Esophagus muscularis mucosa (tissue), 3 donors: ENCODE results near the gene ENPP4.

Experiments used
- CTCF ChIP-seq, 3 experiments: fragments of 200-600 bp in 2 of 3; fragments of 450-650 bp in 1 of 3; sonication (generic) in 2 of 3; IDR thresholded peaks; one replicate each; pipeline ENCODE4 v1.5.1; 2017 to 2019; ENCODE audit warnings: antibody characterized with exemption in 3 of 3, mild to moderate bottlenecking in 2 of 3, moderate library complexity in 1 of 3
- POLR2AphosphoS5 ChIP-seq, 2 donors: sonication (generic); formaldehyde crosslinking; IDR thresholded peaks; one replicate each; pipeline ENCODE4 v1.6.1; 2017; ENCODE audit warnings: antibody characterized with exemption in 2 of 2

- TF ChIP-seq POLR2AphosphoS5 (IDR thresholded peaks at IDR 0.05) (no peak), CTCF (IDR thresholded peaks at IDR 0.05) (no peak)
These were observed 24.2 kb upstream of the ENPP4 start for GRCh38 chr6:46105568-46105967.
